A549 (cell line): ENCODE measurements around the gene DMRT3.

Source experiments
- CHD4 ChIP-seq: fragments of 200-600 bp; sonication (generic); IDR thresholded peaks from 2 replicates; pipeline ENCODE4 v1.6.1; 2016; ENCODE audit warnings: antibody characterized with exemption, mild to moderate bottlenecking, borderline replicate concordance
- CTCF ChIP-seq: fragments of >200 bp; sonication (Bioruptor Twin); formaldehyde crosslinking; IDR thresholded peaks from 3 replicates; pipeline ENCODE4 v1.5.1; 2016

GRCh38 chr9:981491-981898, 5.0 kb downstream of the DMRT3 start:
- TF ChIP-seq CTCF (no peak), CHD4 (no peak)
